Pancreas (tissue), 10 donors: Measurements from ENCODE around the gene SMIM9. TPM values are rescaled to one million over a fixed set of nuclear protein-coding genes. Genes with fewer than 3 reads are reported as not detected.

Experiments used
- ATAC-seq, 4 donors: fragments of 200-7000 bp; cut with Tn5 transposase; one replicate each; pipeline versions ENCODE4 v1.8.0 to v1.9.1; 2020; ENCODE audit warnings: mild to moderate bottlenecking in 4 of 4, moderate library complexity in 4 of 4
- DNase-seq, 6 donors: peaks; one replicate each; pipeline ENCODE4 v3.0.0-alpha.2; 2020
- FAIRE-seq: peaks from 2 replicates; lab custom pipeline; 2012; peaks lifted over from hg19 to GRCh38; lab: Jason Lieb, UNC
- H3K27ac ChIP-seq, 4 donors: fragments of 200-600 bp; sonication (generic); 1 replicate in 3 of 4; 2 replicates in 1 of 4; pipeline versions ENCODE4 v1.5.0 to v1.8.0; 2020
- H3K27me3 ChIP-seq, 4 donors: fragments of 200-600 bp; one replicate each; pipeline ENCODE4 v1.8.0; 2021
- H3K36me3 ChIP-seq, 3 donors: fragments of 200-600 bp; sonication (generic) in 1 of 3; one replicate each; pipeline versions ENCODE4 v1.5.0 to v1.8.0; 2020 to 2021
- H3K4me1 ChIP-seq, 3 donors: fragments of 200-600 bp; one replicate each; pipeline ENCODE4 v1.8.0; 2021
- H3K4me3 ChIP-seq, 4 donors: fragments of 200-600 bp; sonication (generic) in 2 of 4; one replicate each; pipeline versions ENCODE4 v1.5.0 to v1.8.0; 2020 to 2021
- H3K9me3 ChIP-seq, 4 donors: fragments of 200-600 bp; one replicate each; pipeline ENCODE4 v1.8.0; 2021
- WGBS, 2 donors: extraction: QIAGEN DNeasy Blood & Tissue Kit; methylation state at CpG; one replicate each; pipeline ENCODE4 v1.1.7; 2013; 5-methylcytosine and 5-hydroxymethylcytosine counted together
- intact Hi-C, 3 donors: fragments of 100-400 bp; cut with DNase I; formaldehyde crosslinking; loops; one replicate each; pipeline versions ENCODE4 v1.11.1 to v1.14.2; 2022
- polyA plus RNA-seq, 2 donors: library from polyadenylated mRNA; stranded (reverse); fragments of 200-250 nt; gene quantifications; one replicate each; pipeline ENCODE4 v1.2.3, GENCODE V29; 2013
- total RNA-seq, 6 donors: library from RNA; stranded (reverse); fragmentation: NEBNext Ultra II Directional in 4 of 6; extraction: Animal tissue kit (Norgen Biotek cat#: 25700) in 4 of 6; gene quantifications; one replicate each; pipeline versions ENCODE4 v1.2.1 to v1.2.4, GENCODE V29; 2021 to 2023
- TF ChIP-seq, protein P1 (sequence below), 4 donors: fragments of 200-600 bp; sonication (generic) in 3 of 4; IDR thresholded peaks; one replicate each; pipeline versions ENCODE4 v1.5.0 to v1.8.0; 2021; ENCODE audit warnings: antibody characterized with exemption in 4 of 4
- donor health status: healthy with polysubstance abuse.
- donor health status: DM: no; HTN: no; CAD: no; lungs with moderate emphysema.
- donor health status: DM: no; HTN: no; CAD: no.
- donor health status: control.
- donor health status: control.
- donor health status: Bipolar disorder and iron deficiency.
- donor health status: DM: yes; HTN: yes; CAD: no.
- donor health status: DM: no; HTN: no; CAD: no.
- donor health status: DM: no; HTN: no; CAD: no.
- donor health status: DM: yes; HTN: yes; CAD: no.

Gene SMIM9
- total and polyA plus RNA-seq, 8 donors, result not detected

- peaks cover 0 to 25% (median 10%) of the 10 kb centered on the region in 3 donors for H3K4me1 ChIP-seq
- H3K9me3 ChIP-seq, result no peaks in the 10 kb centered on the region
- WGBS, 2 donors, result 52 to 60% methylated on average over 2 of the region's 2 CpGs
- H3K27me3 ChIP-seq, result no peaks in the 10 kb centered on the region
- peak overlapping the region in 1 of 4 donors; percentile 3 for H3K27ac ChIP-seq
- TF ChIP-seq, protein P1, sequence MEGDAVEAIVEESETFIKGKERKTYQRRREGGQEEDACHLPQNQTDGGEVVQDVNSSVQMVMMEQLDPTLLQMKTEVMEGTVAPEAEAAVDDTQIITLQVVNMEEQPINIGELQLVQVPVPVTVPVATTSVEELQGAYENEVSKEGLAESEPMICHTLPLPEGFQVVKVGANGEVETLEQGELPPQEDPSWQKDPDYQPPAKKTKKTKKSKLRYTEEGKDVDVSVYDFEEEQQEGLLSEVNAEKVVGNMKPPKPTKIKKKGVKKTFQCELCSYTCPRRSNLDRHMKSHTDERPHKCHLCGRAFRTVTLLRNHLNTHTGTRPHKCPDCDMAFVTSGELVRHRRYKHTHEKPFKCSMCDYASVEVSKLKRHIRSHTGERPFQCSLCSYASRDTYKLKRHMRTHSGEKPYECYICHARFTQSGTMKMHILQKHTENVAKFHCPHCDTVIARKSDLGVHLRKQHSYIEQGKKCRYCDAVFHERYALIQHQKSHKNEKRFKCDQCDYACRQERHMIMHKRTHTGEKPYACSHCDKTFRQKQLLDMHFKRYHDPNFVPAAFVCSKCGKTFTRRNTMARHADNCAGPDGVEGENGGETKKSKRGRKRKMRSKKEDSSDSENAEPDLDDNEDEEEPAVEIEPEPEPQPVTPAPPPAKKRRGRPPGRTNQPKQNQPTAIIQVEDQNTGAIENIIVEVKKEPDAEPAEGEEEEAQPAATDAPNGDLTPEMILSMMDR (IDR thresholded peaks at IDR 0.05), result no peak
- H3K36me3 ChIP-seq, result no peaks in the 10 kb centered on the region
- FAIRE-seq (no peak), ATAC-seq (no peak), DNase-seq (no peak)
- intact Hi-C loops, result no loop called here
- H3K4me3 ChIP-seq, result no peak overlapping the region
Measured at GRCh38 chrX:154802947-154803346, 31.5 kb downstream of the SMIM9 start.

DNA sequence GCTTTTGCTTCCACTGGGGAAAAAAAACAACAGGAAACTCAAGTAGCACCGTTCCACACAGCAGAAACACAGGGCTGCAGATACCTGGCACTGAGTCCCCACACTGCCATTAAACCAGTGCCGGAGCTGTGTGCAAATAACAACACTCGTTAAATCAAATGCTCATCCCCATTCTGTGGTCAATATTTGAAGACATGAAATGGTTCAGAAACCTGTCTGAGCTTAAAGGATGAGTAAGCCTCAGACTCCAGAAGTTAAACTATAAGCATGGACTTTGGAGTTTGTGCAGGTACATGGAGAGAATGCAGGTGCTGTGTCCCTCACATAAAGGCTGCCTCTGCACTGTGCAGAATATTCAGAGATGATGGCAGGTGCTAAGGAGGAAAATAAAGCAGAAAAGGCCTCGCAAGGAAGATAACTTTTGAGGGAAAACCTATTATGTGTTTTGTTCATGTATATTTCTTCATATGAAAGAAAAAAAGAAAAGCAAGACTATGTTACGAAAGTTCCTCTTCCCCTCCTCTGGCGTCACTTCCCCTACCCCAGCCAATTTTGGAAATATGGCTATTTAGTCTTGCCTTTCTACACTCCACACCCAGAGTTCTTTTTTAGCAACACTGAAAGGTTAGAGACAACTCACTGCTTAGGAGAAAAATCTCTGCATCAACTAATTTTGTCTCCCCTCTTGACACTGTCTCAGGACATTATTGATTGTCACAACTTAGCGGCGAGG is 33.8 kb downstream of the SMIM9 start:
- ATAC-seq (peak in 2 of 4 donors; percentile 6 to 14), DNase-seq (no peak), FAIRE-seq (no peak)
- H3K4me1 ChIP-seq, result peaks cover 0 to 25% (median 10%) of the 10 kb centered on the region in 3 donors
- no peaks in the 10 kb centered on the region for H3K27me3 ChIP-seq
- H3K9me3 ChIP-seq, result no peaks in the 10 kb centered on the region
- H3K27ac ChIP-seq, result peak overlapping the region in 2 of 4 donors; percentile 24 to 35
- H3K36me3 ChIP-seq, result no peaks in the 10 kb centered on the region
- intact Hi-C loops, result no loop called here
- TF ChIP-seq, protein P1 (IDR thresholded peaks at IDR 0.05), result no peak
- H3K4me3 ChIP-seq, result no peak overlapping the region
- WGBS, 2 donors, result 38 to 49% methylated on average over 8 of the region's 8 CpGs

DNA sequence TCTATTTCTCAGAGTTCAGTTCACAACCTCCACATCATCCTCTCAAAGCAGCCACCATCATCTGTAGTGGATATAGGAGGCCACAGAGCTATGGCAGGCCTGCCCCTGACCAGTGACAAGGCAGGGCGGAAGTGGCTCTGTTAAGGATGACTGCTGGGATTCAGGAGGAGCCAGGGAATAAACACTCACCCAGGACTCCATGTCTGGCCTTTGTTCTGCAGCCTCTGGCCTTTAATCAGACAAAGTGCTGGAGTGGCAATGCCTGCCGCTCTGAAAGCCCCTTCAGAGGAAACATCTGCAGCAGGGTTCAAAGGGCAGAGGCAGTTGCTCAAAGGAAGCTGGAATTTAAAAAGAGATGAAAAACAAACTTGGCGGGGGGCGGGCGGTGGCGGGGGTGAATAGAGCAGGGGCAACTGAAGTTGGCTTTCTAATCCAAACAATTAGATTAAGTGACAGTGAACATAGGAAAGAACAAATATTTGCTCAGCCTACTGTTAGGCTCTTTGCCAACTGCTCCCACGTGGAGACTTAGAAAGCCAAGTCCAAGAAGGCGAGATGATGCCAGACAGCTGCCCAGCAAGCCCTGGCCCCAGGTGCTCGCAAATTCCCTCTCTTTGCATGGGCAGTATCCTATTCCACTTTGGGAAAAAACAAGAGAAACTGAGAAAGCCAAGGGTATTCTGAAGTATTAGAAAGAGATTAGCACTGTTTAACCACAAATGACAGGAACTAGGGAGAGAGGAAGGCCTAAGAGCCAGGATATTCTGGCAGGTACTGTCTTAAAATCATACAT is 34.7 kb downstream of the SMIM9 start:
- TF ChIP-seq, protein P1 (IDR thresholded peaks at IDR 0.05), result no peak
- Histone ChIP-seq H3K27ac (peak overlapping the region in 2 of 4 donors; percentile 35 to 48), H3K27me3 (no peaks in the 10 kb centered on the region), H3K36me3 (no peaks in the 10 kb centered on the region), H3K9me3 (no peaks in the 10 kb centered on the region), H3K4me3 (no peak overlapping the region), H3K4me1 (peaks cover 0 to 25% (median 10%) of the 10 kb centered on the region in 3 donors)
- FAIRE-seq (no peak), DNase-seq (peak in 5 of 6 donors; percentile 65 to 75 (median 72)), ATAC-seq (peak; percentile 79 to 86 (median 83))
- 15% methylated on average over 9 of the region's 9 CpGs for WGBS, 2 donors
- intact Hi-C loops, result no loop called here

GRCh38 chrX:154797006-154797405 is 37.5 kb downstream of the SMIM9 start:
- ATAC-seq, result no peak
- intact Hi-C loops, result no loop called here
- 58 to 65% methylated on average over 6 of the region's 6 CpGs for WGBS, 2 donors
- no peaks in the 10 kb centered on the region for H3K36me3 ChIP-seq
- H3K27me3 ChIP-seq, result no peaks in the 10 kb centered on the region
- DNase-seq, result no peak
- TF ChIP-seq, protein P1 (IDR thresholded peaks at IDR 0.05), result no peak
- no peak for FAIRE-seq
- H3K9me3 ChIP-seq, result no peaks in the 10 kb centered on the region
- H3K4me1 ChIP-seq, result peaks cover 0 to 32% (median 16%) of the 10 kb centered on the region in 3 donors
- no peak overlapping the region for H3K27ac ChIP-seq
- H3K4me3 ChIP-seq, result no peak overlapping the region
